K562 (cell line): ENCODE measurements around the gene FEN1. TPM values are rescaled to one million over a fixed set of nuclear protein-coding genes. Genes with fewer than 3 reads are reported as not detected.

ENCODE experiments used
- ATF6 ChIP-seq: sonication (generic); formaldehyde crosslinking; IDR thresholded peaks from 2 replicates; pipeline ENCODE4 v1.4.0; 2020; ENCODE audit warnings: mild to moderate bottlenecking, missing genetic modification reagents
- DACH1 ChIP-seq: fragments of 450-650 bp; IDR thresholded peaks from 2 replicates; pipeline ENCODE4 v1.6.1; 2018; ENCODE audit not compliant: partially characterized antibody
- DEAF1 ChIP-seq: fragments of 450-650 bp; formaldehyde crosslinking; IDR thresholded peaks from 2 replicates; pipeline ENCODE4 v1.4.0; 2020; ENCODE audit warnings: mild to moderate bottlenecking, moderate library complexity
- FOSL1 ChIP-seq: fragments of 200-800 bp; sonication (Bioruptor generic); conservative IDR thresholded peaks from 2 replicates; pipeline ENCODE4 v1.6.1; 2016; ENCODE audit warnings: missing genetic modification characterization, missing compliant biosample characterization
- FOXA3 ChIP-seq, 2 experiments: fragments of 450-650 bp in 1 of 2; sonication (generic) in 1 of 2; formaldehyde crosslinking; IDR thresholded peaks in 1 of 2; conservative IDR thresholded peaks in 1 of 2; 2 replicates each; pipeline versions ENCODE4 v1.4.0 to v1.8.0; 2020 to 2022; ENCODE audit warnings: mild to moderate bottlenecking in 2 of 2, missing genetic modification reagents in 1 of 2
- HMG20B ChIP-seq: fragments of 250-450 bp; sonication (Bioruptor Pico); IDR thresholded peaks from 2 replicates; pipeline ENCODE4 v1.5.0; 2021; ENCODE audit warnings: mild to moderate bottlenecking
- IRF1 ChIP-seq: sonication (generic); formaldehyde crosslinking; IDR thresholded peaks from 2 replicates; pipeline ENCODE4 v1.8.0; 2022; ENCODE audit warnings: missing genetic modification reagents, mild to moderate bottlenecking, borderline replicate concordance
- IRF2 ChIP-seq: sonication (generic); formaldehyde crosslinking; IDR thresholded peaks from 2 replicates; pipeline ENCODE4 v1.8.1; 2022; ENCODE audit warnings: mild to moderate bottlenecking, missing genetic modification reagents
- MECOM ChIP-seq: fragments of 250-450 bp; sonication (Bioruptor Pico); IDR thresholded peaks from 2 replicates; pipeline ENCODE4 v1.8.0; 2022; ENCODE audit warnings: inconsistent platforms
- MEIS2 ChIP-seq: fragments of 450-650 bp; IDR thresholded peaks from 2 replicates; pipeline ENCODE4 v1.6.1; 2014; ENCODE audit warnings: mild to moderate bottlenecking; ENCODE audit not compliant: partially characterized antibody
- NRF1 ChIP-seq, 2 experiments: fragments of 450-650 bp; IDR thresholded peaks in 1 of 2; conservative IDR thresholded peaks in 1 of 2; 2 replicates each; pipeline ENCODE4 v1.6.1; 2014; ENCODE audit warnings: mild to moderate bottlenecking in 2 of 2
- PHB2 ChIP-seq: fragments of 450-650 bp; IDR thresholded peaks from 2 replicates; pipeline ENCODE4 v1.6.1; 2017; ENCODE audit warnings: low read depth
- POLR3A ChIP-seq: IDR thresholded peaks from 2 replicates; pipeline ENCODE4 v1.6.1; 2011; ENCODE audit warnings: borderline replicate concordance, mild to moderate bottlenecking, moderate library complexity; ENCODE audit not compliant: insufficient read length, insufficient read depth; ENCODE audit errors: extremely low read depth
- PRPF4 ChIP-seq: fragments of 200-400 bp; formaldehyde crosslinking; IDR thresholded peaks from one replicate; pipeline ENCODE4 v1.6.1; 2017; ENCODE audit warnings: low read length, low read depth, mild to moderate bottlenecking; ENCODE audit not compliant: insufficient read depth, poor library complexity, severe bottlenecking
- PYGO2 ChIP-seq: fragments of 450-650 bp; IDR thresholded peaks from 2 replicates; pipeline ENCODE4 v1.6.1; 2016; ENCODE audit warnings: mild to moderate bottlenecking, missing genetic modification characterization, moderate library complexity, missing compliant biosample characterization
- WHSC1 ChIP-seq: IDR thresholded peaks from one replicate; pipeline ENCODE4 v1.6.1; 2012; ENCODE audit warnings: low read length, control low read depth, inconsistent platforms
- ZNF12 ChIP-seq: sonication (generic); formaldehyde crosslinking; IDR thresholded peaks from 2 replicates; pipeline ENCODE4 v1.4.0; 2020; ENCODE audit warnings: mild to moderate bottlenecking, missing genetic modification reagents
- ZNF143 ChIP-seq: sonication (generic); formaldehyde crosslinking; IDR thresholded peaks from 2 replicates; pipeline ENCODE4 v1.9.0; 2022; ENCODE audit warnings: mild to moderate bottlenecking, missing genetic modification reagents
- ZNF175 ChIP-seq: fragments of 200-800 bp; sonication (Bioruptor generic); IDR thresholded peaks from 2 replicates; pipeline ENCODE4 v1.6.1; 2016; ENCODE audit warnings: low read depth, mild to moderate bottlenecking, missing genetic modification characterization, missing compliant biosample characterization
- ZNF395 ChIP-seq: fragments of 200-800 bp; sonication (Bioruptor generic); IDR thresholded peaks from 2 replicates; pipeline ENCODE4 v1.6.1; 2017; ENCODE audit warnings: missing genetic modification characterization, missing compliant biosample characterization
- ZNF699 ChIP-seq: fragments of 250-450 bp; sonication (Bioruptor Pico); IDR thresholded peaks from 2 replicates; pipeline ENCODE4 v1.8.0; 2021; ENCODE audit warnings: mild to moderate bottlenecking, moderate library complexity; ENCODE audit not compliant: insufficient replicate concordance
- polyA plus RNA-seq, 8 experiments: library from polyadenylated mRNA; depleted of rRNA in 4 of 8; stranded (reverse) in 5 of 8; unstranded in 3 of 8; fragments of >200 nt; fragmentation: Nextera tagmentation in 2 of 8; fragmentation: Illumina TruSeq in 1 of 8; extraction: Ambion mirVana in 2 of 8; extraction: Trizol in 1 of 8; gene quantifications; 2 replicates each; pipeline versions ENCODE4 v1.2.1 to v1.2.3, GENCODE V29; 2011 to 2014; ENCODE audit warnings: inconsistent platforms in 1 of 8, missing spikeins in 1 of 8
- total RNA-seq, 7 experiments: library from RNA; depleted of rRNA in 6 of 7; stranded (reverse); fragments of >200 nt in 6 of 7; fragmentation: Illumina TruSeq in 2 of 7; extraction: Trizol in 2 of 7; gene quantifications; 2 replicates each; pipeline versions ENCODE4 v1.2.1 to v1.2.3, GENCODE V29; 2011 to 2021; ENCODE audit warnings: low replicate concordance in 1 of 7

Gene FEN1
- total and polyA plus RNA-seq, 9 of the 15 experiments (the other 6 are each of a cell fraction or from before 2014, with no cell fraction given) = 58.1 to 156 (median 137) TPM

- no peak for TF ChIP-seq DEAF1
- no peak for TF ChIP-seq POLR3A
- peak; percentile 67 for TF ChIP-seq MEIS2
- TF ChIP-seq MECOM (CRISPR knock-in tag) = no peak
- no peak for TF ChIP-seq ZNF143 (CRISPR knock-in tag)
- TF ChIP-seq IRF2 = no peak
- no peak for TF ChIP-seq PRPF4
- peak; percentile 70; the same call in 1 of the 2 replicates for TF ChIP-seq PHB2
- no peak for TF ChIP-seq WHSC1
- TF ChIP-seq ZNF175 (CRISPR knock-in tag) = peak; percentile 46; the same call in 1 of the 2 replicates
- peak; percentile 10 for TF ChIP-seq DACH1
- peak; percentile 89 to 90; a peak in 3 of 4 replicates for TF ChIP-seq FOXA3 (CRISPR knock-in tag; conservative IDR thresholded peaks at IDR 0.05 in 1 of 2, IDR thresholded peaks at IDR 0.05 in 1 of 2)
- TF ChIP-seq ZNF395 (CRISPR knock-in tag) = peak; percentile 87
- no peak for TF ChIP-seq ZNF699 (CRISPR knock-in tag)
- no peak for TF ChIP-seq IRF1
- TF ChIP-seq ZNF12 (CRISPR knock-in tag) = no peak
- TF ChIP-seq HMG20B = no peak
- TF ChIP-seq PYGO2 (tag) = no peak
- TF ChIP-seq FOSL1 (tag) = peak; percentile 97
- no peak for TF ChIP-seq NRF1 (conservative IDR thresholded peaks at IDR 0.05 in 1 of 2, IDR thresholded peaks at IDR 0.05 in 1 of 2)
- no peak for TF ChIP-seq ATF6
Measured at GRCh38 chr11:61800331-61801281, 7.9 kb downstream of the FEN1 start (continued).
